Mesodermal cell (in vitro differentiated cells): ENCODE results near the gene ABCA12.

ENCODE experiments used
- H3K27ac ChIP-seq: 2 replicates; pipeline ENCODE4 v1.7.0; 2013; ENCODE audit warnings: mild to moderate bottlenecking, low read depth, low read length, moderate library complexity; ENCODE audit not compliant: severe bottlenecking
- H3K36me3 ChIP-seq: 2 replicates; pipeline ENCODE4 v1.7.1; 2013; ENCODE audit warnings: mild to moderate bottlenecking, low read length, moderate library complexity; ENCODE audit not compliant: control insufficient read depth, insufficient read depth
- H3K4me1 ChIP-seq: one replicate; pipeline ENCODE4 v1.7.1; 2013; ENCODE audit warnings: mild to moderate bottlenecking, low read length; ENCODE audit not compliant: insufficient read depth, control insufficient read depth, poor library complexity, severe bottlenecking
- H3K4me3 ChIP-seq: 2 replicates; pipeline ENCODE4 v1.7.0; 2013; ENCODE audit warnings: low read length, control low read depth, mild to moderate bottlenecking; ENCODE audit not compliant: insufficient read depth, poor library complexity, severe bottlenecking; ENCODE audit errors: extremely low read depth
- H3K9me3 ChIP-seq: 2 replicates; pipeline ENCODE4 v1.7.1; 2013; ENCODE audit warnings: mild to moderate bottlenecking, low read length, moderate library complexity; ENCODE audit not compliant: control insufficient read depth
- WGBS, 2 experiments: methylation state at CpG; one replicate each; pipeline ENCODE4 v1.1.5; 2013; ENCODE audit warnings: missing lambda C conversion rate in 2 of 2; ENCODE audit not compliant: insufficient coverage in 2 of 2; 5-methylcytosine and 5-hydroxymethylcytosine counted together

The ABCA12 gene

DNA sequence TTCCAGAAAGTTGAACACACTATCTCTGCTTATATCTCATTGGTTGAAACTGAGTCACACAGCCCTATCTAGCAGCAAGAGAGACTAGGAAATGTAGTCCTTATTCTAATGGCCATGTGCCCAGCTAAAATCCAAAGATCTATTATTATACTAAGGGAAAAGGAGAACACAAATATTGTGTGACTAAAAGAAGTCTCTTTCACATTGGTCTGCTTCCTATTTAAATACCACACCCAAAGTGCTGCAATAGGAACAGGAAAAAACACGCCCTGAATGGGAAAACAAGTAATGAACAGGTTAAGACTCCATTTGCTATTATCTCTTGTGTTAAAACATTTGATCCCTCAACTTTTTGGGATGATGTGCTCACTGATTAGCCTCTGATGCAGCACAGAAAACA, 242.2 kb downstream of the ABCA12 start:
- Histone ChIP-seq H3K27ac (no peak overlapping the region), H3K36me3 (no peaks in the 10 kb centered on the region), H3K9me3 (no peaks in the 10 kb centered on the region), H3K4me1 (no peaks in the 10 kb centered on the region), H3K4me3 (no peak overlapping the region)
- 80% methylated on average over 1 of the region's 1 CpG; no CpG with 5 or more reads in 1 of the 2 experiments for WGBS, 2 experiments

DNA sequence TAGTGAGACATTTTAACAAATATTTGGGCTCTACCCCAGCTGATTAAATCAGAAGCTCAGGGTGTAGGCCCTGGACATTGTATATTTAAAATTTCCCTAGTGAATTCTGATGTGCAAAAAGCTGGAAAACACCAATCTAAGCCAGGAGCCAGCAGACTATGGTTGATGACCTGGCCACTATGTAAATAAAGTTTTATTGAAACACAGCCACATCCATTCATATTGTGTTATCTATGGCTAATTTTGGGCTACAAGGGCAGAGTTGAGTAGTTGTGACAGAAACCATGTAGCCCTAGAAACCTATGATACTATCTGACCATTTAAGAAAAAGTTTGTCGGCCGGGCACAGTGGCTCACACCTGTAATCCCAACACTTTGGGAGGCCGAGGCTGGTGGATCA, 243.0 kb downstream of the ABCA12 start:
- no peaks in the 10 kb centered on the region for H3K4me1 ChIP-seq
- no peaks in the 10 kb centered on the region for H3K36me3 ChIP-seq
- H3K9me3 ChIP-seq = no peaks in the 10 kb centered on the region
- H3K4me3 ChIP-seq = no peak overlapping the region
- WGBS, 2 experiments = 100% methylated on average over 1 of the region's 3 CpGs
- no peak overlapping the region for H3K27ac ChIP-seq

DNA sequence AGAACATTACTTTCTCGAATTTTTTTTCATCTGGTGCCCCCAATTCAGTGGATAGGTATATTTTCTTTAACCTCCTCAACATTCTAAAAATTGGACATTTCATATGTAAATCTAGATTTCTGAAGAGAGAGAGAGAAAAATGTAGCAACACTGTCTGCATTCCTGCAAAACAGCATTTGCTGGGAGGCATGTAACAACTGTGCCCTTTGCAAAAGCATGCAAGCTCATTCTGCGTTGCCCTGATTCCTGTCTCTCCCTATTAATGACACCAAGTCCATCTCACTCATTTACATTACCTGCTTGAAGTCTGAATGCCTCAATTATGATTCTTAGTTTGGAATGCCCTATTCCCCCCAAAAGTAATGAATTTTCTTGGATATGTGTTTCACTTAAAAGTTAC, 249.1 kb downstream of the ABCA12 start:
- no peak overlapping the region for H3K27ac ChIP-seq
- WGBS, 2 experiments = 100% methylated on average over 1 of the region's 2 CpGs
- no peaks in the 10 kb centered on the region for H3K9me3 ChIP-seq
- no peaks in the 10 kb centered on the region for H3K36me3 ChIP-seq
- no peak overlapping the region for H3K4me3 ChIP-seq
- no peaks in the 10 kb centered on the region for H3K4me1 ChIP-seq

DNA sequence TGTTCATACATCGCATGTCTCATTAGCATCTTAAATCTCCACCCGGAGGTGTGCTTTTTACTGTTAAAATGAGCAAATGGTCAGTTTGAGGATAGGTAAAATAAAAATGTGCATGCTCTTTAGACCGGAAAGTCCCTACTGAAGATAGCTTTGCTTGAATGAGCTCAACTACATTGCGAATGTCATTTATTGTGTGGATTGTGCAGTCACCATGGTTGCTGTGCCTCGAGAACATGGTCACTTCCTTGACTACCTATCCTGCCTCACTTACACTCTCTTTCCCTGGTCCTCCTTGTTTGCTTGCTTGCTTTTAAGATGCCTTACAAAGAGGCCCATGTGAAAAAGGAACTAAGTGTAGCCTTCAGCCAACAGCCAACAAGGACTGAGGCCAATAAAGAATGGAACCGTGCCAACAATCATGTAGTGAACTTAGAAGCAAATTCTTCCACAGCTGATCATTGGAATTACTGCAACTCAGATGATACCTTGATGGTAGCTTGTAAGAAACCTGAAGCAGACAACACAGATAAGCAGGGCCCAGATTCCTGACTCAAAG, 256.7 kb downstream of the ABCA12 start:
- Histone ChIP-seq H3K27ac (no peak overlapping the region), H3K36me3 (no peaks in the 10 kb centered on the region), H3K9me3 (no peaks in the 10 kb centered on the region), H3K4me3 (no peak overlapping the region), H3K4me1 (no peaks in the 10 kb centered on the region)
- WGBS, 2 experiments = 92 to 95% methylated on average over 3 to 4 of the region's 6 CpGs
